Activated CD4-positive, alpha-beta T cell treated with anti-CD3 and anti-CD28 coated beads, Interleukin-2, amount 50 U/mL, for 24 hours (primary cell): ENCODE data around the gene ZNG1F.
"Not testable (repeated sequence)": the region's sequence is repeated elsewhere in the genome, so short reads cannot be mapped to it uniquely, and the experiment has no call there.

Source experiments
- DNase-seq, 2 donors: peaks; one replicate each; pipeline ENCODE4 v3.0.0-alpha.2; 2020; ENCODE audit warnings: low read depth in 1 of 2, low spot score in 1 of 2

ZNG1F gene

DNA sequence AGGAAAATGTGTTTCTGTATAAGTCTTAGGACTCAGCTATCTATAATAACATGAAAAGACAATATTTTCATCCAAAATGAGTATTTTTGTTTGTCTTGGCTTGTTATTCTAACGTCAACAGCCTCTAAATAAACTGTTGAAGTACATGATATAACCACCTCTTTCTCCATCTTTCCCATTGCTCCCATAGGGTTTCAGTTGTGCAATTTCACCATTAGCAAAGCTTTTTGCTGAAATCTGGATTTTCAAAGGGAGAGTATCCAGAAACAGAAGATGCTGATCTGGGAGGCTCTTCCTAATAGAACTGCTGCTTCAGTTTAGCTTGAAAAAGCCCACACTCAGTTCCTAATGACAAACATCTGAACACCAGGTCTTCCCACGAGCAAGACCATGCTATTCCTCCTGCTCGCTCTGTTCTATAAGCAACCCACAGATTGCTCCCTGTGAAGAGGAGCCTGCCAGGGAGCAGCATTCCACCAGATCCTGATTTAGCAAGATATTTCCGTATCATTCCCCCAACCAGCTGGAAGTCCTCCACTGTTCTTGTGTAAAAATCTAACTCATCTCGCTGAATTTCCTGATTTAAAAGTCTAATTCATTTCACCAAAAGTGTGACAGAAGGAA, 101.8 kb downstream of the ZNG1F start:
- not testable (repeated sequence) for DNase-seq

DNA sequence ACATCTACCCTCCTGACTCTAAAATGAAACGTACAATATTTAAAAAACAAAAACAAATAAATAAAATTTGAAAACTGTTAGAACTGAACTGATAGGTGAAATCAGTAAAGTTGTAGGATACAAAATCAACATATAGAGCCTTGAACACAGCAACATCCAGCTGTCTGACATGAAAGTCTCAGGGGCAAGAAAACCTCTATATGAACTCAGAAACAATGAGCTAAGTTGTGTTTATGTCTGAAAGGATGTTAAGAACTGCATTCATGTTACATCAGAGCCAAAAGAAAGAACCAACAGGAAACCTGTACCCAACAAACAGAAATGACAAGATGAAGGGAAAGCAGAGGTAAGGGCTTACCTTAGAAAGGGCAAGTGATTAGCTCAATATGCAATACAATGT, 102.4 kb downstream of the ZNG1F start:
- not testable (repeated sequence) for DNase-seq

GRCh38 chr9:41086215-41086614, 102.9 kb downstream of the ZNG1F start:
- DNase-seq: not testable (repeated sequence)

GRCh38 chr9:41082358-41082757, 106.8 kb downstream of the ZNG1F start:
- not testable (repeated sequence) for DNase-seq
